ENCODE results near the gene AFF1. TPM values are rescaled to one million over a fixed set of nuclear protein-coding genes. Genes with fewer than 3 reads are reported as not detected.

AFF1 gene
- total RNA-seq, 4 donors from 2014 or later: 26.7 to 200 (median 92.5) TPM

DNA sequence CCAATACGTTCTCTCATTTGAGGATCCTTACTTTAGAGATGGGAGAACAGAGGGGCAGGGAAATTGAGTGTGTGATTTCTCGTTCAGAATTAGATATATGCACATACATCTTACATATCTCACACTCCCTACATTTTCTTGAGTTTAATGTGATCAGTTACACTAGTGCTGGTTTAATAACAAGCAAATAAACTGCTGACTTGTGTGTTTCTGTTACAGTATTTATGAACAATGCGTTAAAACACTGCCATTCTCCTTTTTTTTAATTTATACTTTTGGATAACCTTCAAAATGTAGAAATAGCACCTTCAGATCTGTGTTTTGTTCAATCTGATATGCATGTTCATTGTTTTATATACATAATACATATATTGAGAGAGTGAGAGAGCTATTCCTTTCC lies 155.5 kb downstream of the AFF1 start:
- no peak for DNase-seq
- peaks cover 0 to 3% of the 10 kb centered on the region in 2 donors for H3K4me1 ChIP-seq
- H3K27ac ChIP-seq: no peak overlapping the region
- TF ChIP-seq POLR2A (IDR thresholded peaks at IDR 0.05): no peak
- TF ChIP-seq, protein P1, sequence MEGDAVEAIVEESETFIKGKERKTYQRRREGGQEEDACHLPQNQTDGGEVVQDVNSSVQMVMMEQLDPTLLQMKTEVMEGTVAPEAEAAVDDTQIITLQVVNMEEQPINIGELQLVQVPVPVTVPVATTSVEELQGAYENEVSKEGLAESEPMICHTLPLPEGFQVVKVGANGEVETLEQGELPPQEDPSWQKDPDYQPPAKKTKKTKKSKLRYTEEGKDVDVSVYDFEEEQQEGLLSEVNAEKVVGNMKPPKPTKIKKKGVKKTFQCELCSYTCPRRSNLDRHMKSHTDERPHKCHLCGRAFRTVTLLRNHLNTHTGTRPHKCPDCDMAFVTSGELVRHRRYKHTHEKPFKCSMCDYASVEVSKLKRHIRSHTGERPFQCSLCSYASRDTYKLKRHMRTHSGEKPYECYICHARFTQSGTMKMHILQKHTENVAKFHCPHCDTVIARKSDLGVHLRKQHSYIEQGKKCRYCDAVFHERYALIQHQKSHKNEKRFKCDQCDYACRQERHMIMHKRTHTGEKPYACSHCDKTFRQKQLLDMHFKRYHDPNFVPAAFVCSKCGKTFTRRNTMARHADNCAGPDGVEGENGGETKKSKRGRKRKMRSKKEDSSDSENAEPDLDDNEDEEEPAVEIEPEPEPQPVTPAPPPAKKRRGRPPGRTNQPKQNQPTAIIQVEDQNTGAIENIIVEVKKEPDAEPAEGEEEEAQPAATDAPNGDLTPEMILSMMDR (IDR thresholded peaks at IDR 0.05): no peak
- no peaks in the 10 kb centered on the region for H3K36me3 ChIP-seq
- no peaks in the 10 kb centered on the region for H3K27me3 ChIP-seq
- no peak overlapping the region for H3K4me3 ChIP-seq
- H3K9me3 ChIP-seq: no peaks in the 10 kb centered on the region
- intact Hi-C loops (cut with DNase I; ENCODE audit: low total_unique reads): no loop called here

DNA sequence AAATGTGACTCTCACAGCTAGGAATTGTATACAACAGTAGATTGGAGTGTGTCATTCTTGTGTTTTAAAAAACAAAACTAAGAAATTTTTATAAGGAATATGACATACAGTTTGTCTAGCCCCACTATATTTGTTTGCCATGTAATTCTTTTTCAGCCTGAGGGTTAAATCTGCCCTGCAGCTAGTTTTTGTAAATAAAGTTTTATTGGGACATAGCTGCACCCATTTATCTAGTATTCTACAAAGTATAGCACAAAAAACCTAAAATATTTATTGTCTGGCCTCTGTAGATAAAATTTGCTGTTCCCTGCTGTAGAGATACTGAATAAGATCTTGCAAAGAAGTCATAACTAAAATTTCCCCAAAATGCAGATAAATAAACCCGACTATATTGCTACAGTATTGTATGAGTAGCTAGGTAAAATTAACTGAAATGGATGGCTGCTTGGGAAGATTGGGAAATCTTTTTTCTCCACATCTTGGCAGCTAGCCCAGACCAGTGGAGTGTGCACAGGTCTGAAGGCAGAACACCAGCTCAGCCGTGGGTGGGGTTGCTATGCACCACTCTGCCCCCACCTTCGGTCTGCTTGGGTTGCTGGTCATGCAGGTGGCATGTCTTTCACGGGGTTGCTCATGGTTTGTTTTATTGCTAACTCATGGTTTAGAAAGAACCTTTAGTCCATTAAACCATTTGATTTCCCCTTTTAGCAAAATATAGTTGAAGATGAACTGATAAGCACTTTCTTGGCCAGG lies 157.8 kb downstream of the AFF1 start:
- Histone ChIP-seq H3K9me3 (no peaks in the 10 kb centered on the region), H3K27me3 (no peaks in the 10 kb centered on the region), H3K4me1 (no peaks in the 10 kb centered on the region), H3K36me3 (no peaks in the 10 kb centered on the region), H3K27ac (peak overlapping the region; percentile 19 to 27), H3K4me3 (no peak overlapping the region)
- DNase-seq: peak; percentile 62 to 75
- intact Hi-C loops (cut with DNase I; ENCODE audit: low total_unique reads): no loop called here
- no peak for TF ChIP-seq POLR2A (IDR thresholded peaks at IDR 0.05)
- TF ChIP-seq, protein P1 (IDR thresholded peaks at IDR 0.05): no peak

DNA sequence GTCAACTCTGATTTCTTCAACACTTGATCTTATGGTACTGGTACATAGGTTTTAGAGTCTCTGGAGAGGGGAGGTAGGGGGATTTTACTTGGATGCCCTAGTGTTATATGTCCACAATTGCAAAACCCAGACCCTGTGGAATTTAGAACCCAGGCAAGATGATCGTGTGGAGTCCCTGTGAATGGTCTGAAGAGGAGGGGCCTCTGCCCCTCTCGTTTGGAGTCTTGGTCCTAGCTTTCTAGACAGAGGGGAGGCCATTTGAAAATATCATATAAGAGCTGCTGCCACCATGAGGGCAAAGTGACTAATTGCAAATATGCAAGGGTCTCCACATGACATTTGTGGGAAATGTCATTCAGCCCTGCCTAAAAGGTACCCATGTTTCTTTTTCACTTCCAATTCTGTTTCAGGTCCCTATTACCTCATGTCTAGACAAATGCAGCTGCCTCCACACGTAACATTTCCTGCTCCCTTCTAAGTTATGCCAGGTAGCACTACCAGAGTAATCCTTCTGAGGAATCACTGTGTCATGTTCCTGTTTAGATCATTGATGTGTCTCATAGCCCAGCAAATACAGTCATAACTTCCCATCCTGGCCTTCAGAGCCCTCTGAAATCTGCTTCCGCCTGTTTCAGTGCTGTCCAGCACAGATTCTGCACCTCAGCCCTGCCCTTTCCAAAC lies 158.8 kb downstream of the AFF1 start:
- no peaks in the 10 kb centered on the region for H3K36me3 ChIP-seq
- H3K4me3 ChIP-seq: no peak overlapping the region
- TF ChIP-seq, protein P1 (IDR thresholded peaks at IDR 0.05): peak; percentile 49 to 67 (median 58)
- no peak for TF ChIP-seq POLR2A (IDR thresholded peaks at IDR 0.05)
- no peaks in the 10 kb centered on the region for H3K4me1 ChIP-seq
- intact Hi-C loops (cut with DNase I; ENCODE audit: low total_unique reads): no loop called here
- peak overlapping the region; percentile 19 to 27 for H3K27ac ChIP-seq
- no peaks in the 10 kb centered on the region for H3K27me3 ChIP-seq
- H3K9me3 ChIP-seq: no peaks in the 10 kb centered on the region
- DNase-seq: no peak

DNA sequence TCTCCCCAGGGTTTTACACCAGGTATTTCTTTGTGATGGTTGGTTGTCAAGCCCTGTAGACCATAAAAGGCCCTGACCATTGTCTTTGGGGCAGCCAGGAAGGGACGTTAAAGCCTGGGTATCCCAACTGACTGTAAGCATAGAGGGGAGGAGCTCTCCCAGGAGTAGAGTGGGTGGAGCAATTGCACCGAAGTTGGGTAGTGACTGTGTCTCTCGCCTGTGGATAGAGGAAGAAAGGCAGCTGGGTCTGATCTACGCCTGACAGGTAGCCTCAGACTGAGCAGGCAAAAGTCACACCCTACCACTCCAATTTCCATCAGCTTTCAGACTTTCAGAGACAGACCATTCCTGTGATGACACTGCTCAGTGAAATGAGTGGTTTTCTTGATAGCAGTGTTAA lies 162.3 kb downstream of the AFF1 start:
- DNase-seq: no peak
- H3K9me3 ChIP-seq: no peaks in the 10 kb centered on the region
- H3K27ac ChIP-seq: peak overlapping the region; percentile 4 to 16
- no peaks in the 10 kb centered on the region for H3K4me1 ChIP-seq
- no peaks in the 10 kb centered on the region for H3K36me3 ChIP-seq
- no peaks in the 10 kb centered on the region for H3K27me3 ChIP-seq
- no peak overlapping the region for H3K4me3 ChIP-seq
- intact Hi-C loops (cut with DNase I; ENCODE audit: low total_unique reads): no loop called here
- no peak for TF ChIP-seq POLR2A (IDR thresholded peaks at IDR 0.05)
- TF ChIP-seq, protein P1 (IDR thresholded peaks at IDR 0.05): no peak

DNA sequence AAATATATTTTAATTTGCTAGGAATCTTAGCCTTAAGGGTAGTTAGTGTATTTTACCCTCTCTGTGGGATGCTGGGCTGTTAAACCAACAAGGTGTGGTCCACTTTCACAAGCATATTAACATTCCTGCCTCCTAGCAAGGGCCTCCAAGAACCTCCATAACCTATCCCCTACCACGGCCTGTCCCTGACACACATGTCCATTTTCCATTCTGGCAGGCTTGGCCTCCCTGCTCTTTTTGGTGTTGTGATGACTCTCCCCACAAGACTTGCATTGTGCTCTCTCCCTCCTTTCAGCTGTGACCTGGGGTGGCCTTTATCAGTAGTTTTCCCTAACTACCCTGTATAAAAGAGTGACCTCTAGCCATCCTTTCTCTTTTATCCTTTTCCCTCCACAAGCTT lies 165.4 kb downstream of the AFF1 start:
- Histone ChIP-seq H3K27ac (no peak overlapping the region), H3K9me3 (no peaks in the 10 kb centered on the region), H3K36me3 (no peaks in the 10 kb centered on the region), H3K4me1 (peaks cover 0 to 8% of the 10 kb centered on the region in 2 donors), H3K27me3 (no peaks in the 10 kb centered on the region), H3K4me3 (no peak overlapping the region)
- intact Hi-C loops (cut with DNase I; ENCODE audit: low total_unique reads): loop anchor here (10.0 kb wide), 1 partner anchor 175 kb away; no protein-coding TSS in a partner anchor
- no peak for DNase-seq
- no peak for TF ChIP-seq POLR2A (IDR thresholded peaks at IDR 0.05)
- TF ChIP-seq, protein P1 (IDR thresholded peaks at IDR 0.05): no peak

Measured in uterus (tissue), 4 donors.